ENCODE data around the gene RNF121.

The RNF121 gene

DNA sequence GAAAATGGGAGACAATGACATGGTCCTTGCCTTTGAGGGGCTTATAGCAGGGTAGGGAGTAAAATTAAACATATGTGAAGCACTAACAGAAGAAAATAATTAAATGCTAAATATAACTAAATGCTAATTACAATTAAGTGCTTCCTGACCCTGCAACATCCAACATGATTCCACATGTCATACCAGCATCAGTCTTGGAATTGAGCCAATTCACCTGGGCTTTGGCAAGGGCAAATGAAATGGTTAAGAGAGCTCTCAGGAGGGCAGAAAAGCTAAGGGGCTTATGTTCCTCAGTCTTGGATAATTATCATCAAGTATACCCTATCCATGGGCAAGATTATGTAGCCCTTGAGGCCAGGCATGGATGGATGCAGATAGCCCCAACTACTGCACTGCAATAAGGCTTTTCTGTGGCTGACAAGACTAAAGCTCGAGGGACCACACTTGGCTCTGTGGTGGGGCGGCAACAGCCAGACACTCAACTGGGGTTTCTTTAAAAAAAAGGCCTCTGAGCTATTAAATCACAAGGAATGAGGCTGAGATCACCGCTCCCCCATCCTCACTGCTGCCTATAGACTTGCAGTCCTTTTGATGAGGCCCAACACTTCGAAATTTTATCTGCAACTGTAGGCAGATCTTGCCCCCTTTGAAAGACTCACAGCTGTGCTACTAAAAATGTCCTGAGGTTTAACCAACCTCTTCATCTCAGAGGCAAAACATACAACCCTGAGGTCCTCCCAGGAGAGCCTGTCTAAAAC lies 108.9 kb downstream of the RNF121 start:
- no peak for DNase-seq (ENCODE audit: low spot score)

DNA sequence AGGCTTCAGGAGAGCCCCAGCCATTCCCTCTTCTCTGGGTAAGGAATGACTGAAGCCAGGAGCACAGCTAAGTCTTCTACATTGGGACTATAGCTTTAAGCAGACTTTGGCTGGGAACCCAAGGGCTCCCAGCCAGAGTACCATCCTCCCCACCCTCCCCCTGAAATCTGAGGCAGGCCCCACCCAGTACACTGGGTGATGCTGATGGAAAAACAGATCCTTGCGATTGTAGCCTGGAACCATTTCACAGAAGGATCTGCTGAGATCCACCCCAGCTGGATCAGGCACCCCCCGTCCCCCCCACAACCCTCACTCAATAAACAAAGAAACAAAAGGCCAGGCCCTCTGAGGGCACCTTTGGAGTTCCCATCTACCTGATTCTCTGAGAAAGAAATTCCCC lies 109.6 kb downstream of the RNF121 start:
- no peak for DNase-seq (ENCODE audit: low spot score)

DNA sequence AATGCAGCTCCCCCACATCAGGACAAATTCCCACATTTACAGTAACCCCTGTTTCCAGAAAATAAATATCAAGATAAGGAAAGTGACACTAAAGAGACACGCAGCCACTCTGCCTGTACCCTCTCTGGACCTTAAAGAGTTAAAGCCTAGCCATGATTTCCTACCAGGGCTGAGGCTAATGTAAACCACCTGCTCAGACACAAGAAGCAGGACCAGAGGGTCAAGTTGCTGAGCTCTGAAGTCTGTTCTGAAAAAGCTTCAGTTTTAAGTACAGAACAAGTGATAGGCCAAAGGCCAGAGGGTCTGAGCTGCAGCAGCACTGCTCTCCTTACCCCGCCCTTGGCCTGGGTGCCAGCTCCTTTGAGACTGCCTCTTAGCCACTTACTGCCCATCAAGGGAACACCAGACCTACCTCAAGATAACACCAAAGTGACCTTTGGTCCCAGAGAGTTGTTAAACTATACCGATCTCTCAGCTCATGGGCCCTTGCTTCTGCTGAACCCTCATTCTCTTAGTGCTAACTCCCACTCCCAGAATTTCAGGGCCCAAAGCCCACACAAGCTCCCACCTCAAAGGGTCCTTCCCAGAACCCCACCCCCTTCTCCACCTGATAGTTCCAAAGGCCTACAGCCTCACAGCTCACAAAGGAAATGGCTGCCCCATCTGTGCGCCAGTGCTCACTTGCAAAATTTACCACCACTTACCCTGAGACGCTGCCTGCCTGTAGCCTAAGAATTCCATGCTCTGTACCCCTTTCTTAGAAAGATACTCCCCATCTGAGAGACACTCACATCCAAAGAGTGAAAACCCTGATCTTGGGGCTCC lies 110.4 kb downstream of the RNF121 start:
- peak; percentile 66 for DNase-seq (ENCODE audit: low spot score)

DNA sequence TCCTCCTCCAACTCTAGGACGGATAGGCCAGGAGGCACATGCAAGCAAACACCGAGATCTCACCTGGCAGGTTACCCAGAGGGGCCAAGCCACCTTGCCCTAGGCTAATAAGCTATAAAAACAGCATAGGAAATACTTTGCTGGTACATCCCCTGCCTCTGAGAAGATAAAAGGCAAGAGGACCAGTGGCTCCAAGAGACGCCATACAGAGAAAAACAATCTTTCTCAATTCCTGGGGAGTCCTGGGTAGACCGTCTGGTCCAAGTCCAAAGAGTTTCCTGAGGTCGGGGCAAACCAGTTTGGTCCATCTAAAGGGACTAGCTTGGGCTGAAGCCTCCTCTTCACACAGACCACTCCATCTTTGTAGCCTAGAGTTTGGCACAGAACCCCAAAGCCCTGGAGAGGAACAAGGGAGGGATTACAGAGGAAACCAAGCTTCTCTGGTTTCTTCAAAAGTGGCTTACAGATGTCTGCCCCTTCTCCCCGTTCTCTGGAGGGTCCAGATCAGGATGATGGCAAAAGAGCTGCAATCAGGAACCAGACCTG lies 111.1 kb downstream of the RNF121 start:
- no peak for DNase-seq (ENCODE audit: low spot score)

DNA sequence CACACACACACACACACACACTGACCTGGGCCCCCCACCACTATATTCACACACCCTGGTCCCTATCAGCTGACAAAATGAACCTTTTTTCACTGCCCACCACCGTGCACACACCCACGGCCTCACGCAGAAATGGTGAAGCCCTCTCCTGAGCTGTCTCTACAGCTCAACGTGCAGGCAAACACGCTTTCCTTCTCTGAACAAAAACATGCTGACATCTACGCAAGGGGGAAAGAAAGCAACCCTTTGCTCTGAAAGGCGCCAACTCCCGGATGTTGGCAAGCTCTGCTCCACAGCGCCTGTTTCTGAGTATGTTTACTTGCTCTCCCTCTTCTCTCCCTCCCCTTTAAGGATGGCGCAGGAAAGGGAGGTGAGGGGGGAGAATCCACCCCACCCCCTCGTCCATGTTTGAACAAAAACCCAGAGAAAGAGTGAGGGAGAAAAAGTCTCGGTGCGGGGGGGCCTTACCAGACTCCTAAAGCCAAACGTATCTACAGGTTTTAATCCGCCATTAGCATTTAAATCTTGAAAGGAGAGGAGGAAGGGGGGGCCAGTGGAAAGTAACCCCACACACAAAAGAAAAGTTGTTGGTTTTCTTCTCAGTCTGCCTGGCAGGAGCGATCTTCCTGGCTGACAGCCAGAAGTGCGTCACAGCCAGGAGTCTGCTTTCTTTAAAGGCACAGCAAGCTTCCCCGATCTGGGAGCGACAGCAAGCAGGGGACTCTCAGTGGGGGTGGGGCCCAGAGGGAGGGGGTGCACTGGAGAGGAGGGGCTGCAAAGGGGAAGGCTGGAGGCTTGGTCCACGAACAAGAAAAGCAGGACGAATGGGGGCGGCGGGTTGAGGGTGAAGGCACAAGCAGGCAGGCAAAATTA lies 111.9 kb downstream of the RNF121 start:
- DNase-seq (ENCODE audit: low spot score): peak; percentile 91

DNA sequence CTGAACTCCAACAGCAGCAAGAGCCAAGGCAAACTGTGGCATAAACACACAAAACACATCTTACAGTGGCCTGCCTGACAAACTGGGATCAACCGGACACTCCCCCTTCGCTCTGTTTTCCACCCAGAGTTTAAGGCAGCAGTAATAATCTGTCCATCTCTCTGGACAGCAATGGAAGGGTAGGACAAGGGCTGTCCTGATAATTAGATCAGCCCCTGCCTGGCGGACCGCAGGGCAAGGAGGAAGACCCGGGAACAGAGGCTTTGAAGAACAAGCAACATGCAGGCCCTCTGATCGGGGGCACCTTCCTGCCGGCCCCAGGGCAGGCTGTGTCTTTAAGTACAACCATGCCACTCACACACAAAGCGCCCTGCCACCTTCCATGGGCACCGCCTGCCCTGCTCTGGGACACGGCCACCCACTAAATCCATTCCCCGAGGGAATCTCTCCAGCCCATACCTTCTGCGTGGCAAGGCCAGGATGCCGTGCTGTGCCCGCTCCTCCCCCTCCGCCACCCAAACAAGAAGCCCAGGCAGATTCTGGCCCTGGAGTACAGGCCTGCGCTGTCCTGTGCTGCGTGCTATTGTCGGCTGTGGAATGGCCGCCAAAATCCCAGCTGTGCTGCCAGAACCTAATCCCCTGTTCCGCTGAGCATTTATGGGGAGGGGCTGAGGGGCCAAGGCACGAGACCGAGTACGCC lies 112.7 kb downstream of the RNF121 start:
- peak; percentile 95 for DNase-seq (ENCODE audit: low spot score)

DNA sequence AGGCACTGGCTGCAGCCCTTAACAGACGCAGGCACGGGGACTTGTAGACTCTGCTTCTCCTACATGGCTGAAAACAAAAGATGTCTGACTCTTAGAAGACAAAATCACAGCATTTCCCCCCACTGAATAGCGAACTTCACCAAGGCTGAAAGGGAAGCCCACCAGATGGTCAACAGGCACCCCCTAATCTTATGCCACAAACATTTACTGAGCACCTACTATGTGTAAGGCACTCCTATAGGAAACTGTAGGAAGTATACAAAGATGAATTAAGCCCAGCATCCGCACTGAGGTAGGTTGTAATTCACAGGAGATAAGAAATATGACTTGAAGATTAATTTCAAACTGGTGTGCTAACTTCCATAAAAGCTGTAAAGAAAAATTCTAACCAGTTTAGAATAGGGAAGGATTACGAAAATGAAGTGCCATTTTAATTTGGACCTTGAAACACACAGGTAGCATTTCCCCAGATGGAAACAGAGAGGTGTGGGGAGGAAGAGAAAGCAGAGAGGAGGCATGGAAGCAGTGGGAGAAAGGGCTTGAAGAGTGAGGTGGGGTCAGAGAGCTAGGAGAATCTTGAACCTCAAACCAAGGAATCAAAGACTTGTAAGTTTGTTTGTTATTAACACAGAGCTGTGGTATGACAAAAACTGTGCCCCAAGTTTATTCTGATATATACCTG lies 113.4 kb downstream of the RNF121 start:
- DNase-seq (ENCODE audit: low spot score): no peak

DNA sequence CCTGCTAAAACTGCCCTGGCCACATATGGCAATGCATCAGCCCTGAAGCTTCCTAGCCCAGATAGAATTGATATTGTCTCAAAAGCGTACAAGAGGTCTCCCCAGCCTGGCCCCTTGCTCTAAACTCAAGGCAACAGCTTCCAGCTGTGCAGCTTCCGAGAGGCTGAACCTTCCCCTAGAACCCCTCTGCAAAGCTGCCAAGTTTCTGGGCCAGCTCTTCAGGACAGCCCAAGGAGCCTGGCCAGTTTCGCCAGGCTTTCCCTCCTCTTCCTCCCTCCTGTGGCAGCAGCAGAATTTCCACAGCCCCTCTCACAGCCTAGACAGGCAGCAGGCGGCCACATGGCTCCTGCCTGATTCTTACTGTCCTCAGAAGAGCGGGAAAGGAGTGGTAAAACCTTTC lies 117.0 kb downstream of the RNF121 start:
- DNase-seq (ENCODE audit: low spot score): no peak

Data from SK-N-DZ (cell line).